Dedifferentiated amniotic fluid mesenchymal stem cell (primary cell): Measurements from ENCODE around the gene IARS2.
"Not testable (repeated sequence)": the region's sequence is repeated elsewhere in the genome, so short reads cannot be mapped to it uniquely, and the experiment has no call there.

Experiments
- DNase-seq: peaks from one replicate; pipeline ENCODE4 v3.0.0-alpha.2; 2016; ENCODE audit errors: extremely low spot score

Gene IARS2

DNA sequence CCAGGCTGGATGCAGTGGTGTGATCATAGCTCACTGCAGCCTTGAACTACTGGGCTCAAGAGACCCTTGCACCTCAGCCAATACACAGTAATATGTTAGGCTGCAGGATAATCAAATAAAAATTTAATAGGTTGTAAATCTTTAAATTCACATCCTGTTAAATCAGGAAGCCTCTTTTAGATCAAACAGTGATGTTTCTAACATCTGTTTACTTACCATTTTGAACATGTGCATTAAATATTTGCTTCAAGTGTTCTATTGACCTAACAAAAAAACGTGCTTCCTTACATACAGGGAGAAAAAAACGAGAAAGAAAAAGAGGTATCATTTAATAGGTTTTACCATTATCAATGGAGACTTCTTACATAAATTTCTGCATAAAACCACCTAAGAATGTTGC lies 70.6 kb downstream of the IARS2 start:
- no peak for DNase-seq

DNA sequence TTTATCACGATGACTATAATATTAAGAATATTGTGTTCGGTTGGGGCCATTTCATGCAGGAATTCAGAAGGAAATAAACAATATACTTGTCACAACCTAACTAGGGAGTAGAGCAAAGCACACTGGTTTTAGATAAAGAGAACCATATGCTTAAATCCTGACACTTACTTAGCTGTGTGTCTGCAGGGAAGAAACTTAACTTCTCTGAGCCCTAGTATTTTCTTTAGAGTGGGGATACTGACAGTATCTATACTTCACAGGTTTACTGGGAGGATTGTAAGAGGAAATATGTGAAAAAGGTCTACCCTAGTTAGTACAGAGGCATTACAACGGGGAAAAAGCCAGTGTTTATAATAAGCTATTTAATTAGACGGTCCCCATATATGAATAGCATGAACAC lies 72.9 kb downstream of the IARS2 start:
- DNase-seq, result no peak

DNA sequence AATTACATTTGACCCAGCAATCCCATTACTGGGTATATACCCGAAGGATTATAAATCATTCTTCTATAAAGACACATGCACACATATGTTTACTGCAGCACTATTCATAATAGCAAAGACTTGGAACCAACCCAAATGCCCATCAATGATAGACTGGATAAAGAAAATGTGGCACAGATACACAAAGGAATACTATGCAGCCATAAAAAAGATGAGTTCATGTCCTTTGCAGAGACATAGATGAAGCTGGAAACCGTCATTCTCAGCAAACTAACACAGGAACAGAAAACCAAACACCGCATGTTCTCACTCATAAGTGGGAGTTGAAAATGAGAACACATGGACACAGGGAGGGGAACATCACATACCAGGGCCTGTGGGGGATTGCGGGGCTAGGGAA lies 76.0 kb downstream of the IARS2 start:
- not testable (repeated sequence) for DNase-seq

- no peak for DNase-seq
These were observed 77.0 kb downstream of the IARS2 start for GRCh38 chr1:220170836-220171526.

DNA sequence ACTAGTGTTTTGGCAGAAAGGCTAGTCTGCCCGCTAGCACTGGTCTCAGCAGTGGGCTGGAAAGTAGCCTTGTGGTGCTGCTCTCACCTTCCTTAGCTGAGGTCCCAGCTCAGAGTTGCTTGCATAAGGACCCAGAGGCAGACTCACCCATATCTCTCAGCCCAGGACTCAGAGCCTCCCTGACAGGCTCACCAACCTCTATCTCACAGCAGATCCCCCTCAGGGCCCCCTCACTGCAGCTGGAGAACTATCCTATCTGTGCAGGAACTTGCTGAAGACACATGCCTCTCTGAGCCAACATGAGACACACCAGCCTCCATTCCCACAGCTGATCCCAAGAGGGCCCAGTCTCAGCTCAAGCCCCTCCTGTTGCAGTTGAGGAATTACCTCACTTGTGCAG lies 82.6 kb downstream of the IARS2 start:
- no peak for DNase-seq

DNA sequence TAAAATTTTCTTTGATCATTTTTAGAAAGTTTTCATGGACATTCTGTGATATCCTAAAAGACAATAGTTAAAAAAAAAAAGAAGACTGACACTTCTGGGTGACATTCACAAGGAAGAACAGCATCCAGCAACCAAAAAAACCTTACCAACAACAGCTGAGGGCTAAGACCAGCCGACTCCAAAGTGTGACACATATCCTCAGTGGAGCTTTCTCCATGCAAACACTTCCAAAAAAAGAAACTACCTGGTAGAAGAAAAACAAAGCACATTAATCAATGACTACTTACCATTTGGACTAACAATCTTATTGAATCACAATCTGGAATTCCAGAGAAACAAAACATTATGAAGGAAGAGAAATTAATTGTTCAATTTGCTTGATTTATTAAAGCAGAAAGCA lies 88.2 kb downstream of the IARS2 start:
- no peak for DNase-seq

GRCh38 chr1:220182656-220183055 lies 88.7 kb downstream of the IARS2 start:
- peak; percentile 29 for DNase-seq

DNA sequence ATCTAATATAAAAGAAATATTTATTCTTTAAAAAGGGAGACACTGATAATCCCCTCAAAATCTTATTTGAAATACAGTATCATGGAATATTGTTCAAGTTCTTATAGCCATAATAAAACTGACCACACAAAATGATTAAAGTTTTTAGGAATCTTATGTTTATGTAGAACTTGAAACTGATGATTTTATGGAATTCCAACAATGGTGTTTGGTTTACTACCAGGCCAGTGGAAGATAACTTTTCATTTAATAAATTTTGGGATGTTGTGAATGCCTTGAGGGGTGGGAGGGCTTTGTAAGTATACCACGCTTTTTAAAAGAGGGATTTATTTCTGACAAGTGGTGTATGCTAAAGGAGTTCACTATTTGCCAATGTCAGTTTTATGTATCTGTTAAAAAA lies 90.6 kb downstream of the IARS2 start:
- DNase-seq, result peak; percentile 38

DNA sequence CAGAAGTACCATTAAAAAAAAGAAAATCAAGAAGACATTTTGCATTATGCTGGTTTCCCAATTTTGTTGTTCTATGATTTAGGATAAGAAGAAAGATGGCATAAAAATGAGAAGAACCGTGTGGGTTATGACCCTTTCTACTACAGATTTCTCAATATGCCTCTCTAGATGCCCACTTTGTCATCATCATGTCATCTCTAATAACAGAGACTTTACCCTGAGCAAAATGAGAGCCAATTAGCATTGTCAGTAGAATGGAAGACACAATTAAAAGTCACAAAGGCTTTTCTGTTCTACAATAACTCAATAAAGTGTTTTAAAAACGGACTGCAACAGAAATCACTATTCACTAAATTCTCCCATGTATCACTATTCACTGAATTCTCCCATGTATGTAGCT lies 92.8 kb downstream of the IARS2 start:
- no peak for DNase-seq

DNA sequence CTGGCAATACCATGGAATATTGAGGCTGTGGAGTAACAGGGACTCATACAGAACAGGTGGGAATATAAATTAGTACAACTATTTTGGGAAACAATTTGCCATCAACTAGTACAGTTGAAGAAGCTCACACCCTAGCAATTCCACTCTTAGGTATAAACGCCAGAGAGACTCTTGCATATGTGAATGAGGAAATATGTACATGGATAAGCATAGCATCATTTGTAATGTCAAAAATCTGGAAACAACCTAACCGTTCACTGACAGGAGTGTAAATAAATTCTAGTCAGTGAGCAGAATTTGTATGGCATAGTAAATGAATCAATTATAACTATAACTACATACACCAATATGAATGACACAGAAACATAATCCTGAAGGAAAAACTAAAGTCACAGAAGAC lies 94.6 kb downstream of the IARS2 start:
- no peak for DNase-seq

GRCh38 chr1:220189750-220190347 lies 95.9 kb downstream of the IARS2 start:
- DNase-seq, result peak; percentile 20

- DNase-seq, result no peak
These were observed 101.8 kb downstream of the IARS2 start for GRCh38 chr1:220195701-220196100.
